ENCODE results near the gene MSANTD2.

Gene MSANTD2

GRCh38 chr11:124835918-124836317 lies 35.7 kb upstream of the MSANTD2 start:
- no peak for TF ChIP-seq CTCF (IDR thresholded peaks at IDR 0.05; ENCODE audit: extremely low read depth, insufficient read depth, missing control alignments)
- in situ Hi-C loops (cut with MboI; ENCODE audit: low pct_unique_long_range_greater_than_20kb, low sequenced_read_pairs, unreplicated experiment), result loop anchor here (25.0 kb wide), 1 partner anchor 174 kb away; the partner anchor contains the start of genes SIAE and SPA17
- DNase-seq (ENCODE audit: low spot score), result no peak

- in situ Hi-C loops (cut with MboI; ENCODE audit: low pct_unique_long_range_greater_than_20kb, low sequenced_read_pairs, unreplicated experiment), result loop anchor here (25.0 kb wide), 1 partner anchor 172 kb away; the partner anchor contains the start of genes SIAE and SPA17
- TF ChIP-seq CTCF (IDR thresholded peaks at IDR 0.05; ENCODE audit: extremely low read depth, insufficient read depth, missing control alignments), result no peak
- no peak for DNase-seq (ENCODE audit: low spot score)
Measured at GRCh38 chr11:124834526-124835180, 34.4 kb upstream of the MSANTD2 start.

- in situ Hi-C loops (cut with MboI; ENCODE audit: low pct_unique_long_range_greater_than_20kb, low sequenced_read_pairs, unreplicated experiment), result loop anchor here (25.0 kb wide), 1 partner anchor 170 kb away; the partner anchor contains the start of genes SIAE and SPA17
- no peak for DNase-seq (ENCODE audit: low spot score)
- TF ChIP-seq CTCF (IDR thresholded peaks at IDR 0.05; ENCODE audit: extremely low read depth, insufficient read depth, missing control alignments), result no peak
Measured at GRCh38 chr11:124832571-124832970, 32.4 kb upstream of the MSANTD2 start.

GRCh38 chr11:124831897-124832296 lies 31.7 kb upstream of the MSANTD2 start:
- in situ Hi-C loops (cut with MboI; ENCODE audit: low pct_unique_long_range_greater_than_20kb, low sequenced_read_pairs, unreplicated experiment), result loop anchor here (25.0 kb wide), 1 partner anchor 170 kb away; the partner anchor contains the start of genes SIAE and SPA17
- no peak for DNase-seq (ENCODE audit: low spot score)
- no peak for TF ChIP-seq CTCF (IDR thresholded peaks at IDR 0.05; ENCODE audit: extremely low read depth, insufficient read depth, missing control alignments)

GRCh38 chr11:124830749-124831148 lies 30.5 kb upstream of the MSANTD2 start:
- no peak for TF ChIP-seq CTCF (IDR thresholded peaks at IDR 0.05; ENCODE audit: extremely low read depth, insufficient read depth, missing control alignments)
- no peak for DNase-seq (ENCODE audit: low spot score)
- in situ Hi-C loops (cut with MboI; ENCODE audit: low pct_unique_long_range_greater_than_20kb, low sequenced_read_pairs, unreplicated experiment), result loop anchor here (25.0 kb wide), 1 partner anchor 168 kb away; the partner anchor contains the start of genes SIAE and SPA17

GRCh38 chr11:124829986-124830385 lies 29.8 kb upstream of the MSANTD2 start:
- in situ Hi-C loops (cut with MboI; ENCODE audit: low pct_unique_long_range_greater_than_20kb, low sequenced_read_pairs, unreplicated experiment), result loop anchor here (25.0 kb wide), 1 partner anchor 168 kb away; the partner anchor contains the start of genes SIAE and SPA17
- DNase-seq (ENCODE audit: low spot score), result no peak
- no peak for TF ChIP-seq CTCF (IDR thresholded peaks at IDR 0.05; ENCODE audit: extremely low read depth, insufficient read depth, missing control alignments)
